ENCODE measurements around the gene EPHA2.

EPHA2 gene

GRCh38 chr1:16148329-16149092 is 7.4 kb downstream of the EPHA2 start:
- DNase-seq (no peak), ATAC-seq (ENCODE audit: insufficient read depth, low read depth) (no peak)
- no peaks in the 10 kb centered on the region for H3K79me2 ChIP-seq (ENCODE audit: insufficient read depth, low read length)
- H3K36me3 ChIP-seq (ENCODE audit: insufficient read depth, low read length) = no peaks in the 10 kb centered on the region
- no peak overlapping the region for H2AFZ ChIP-seq (ENCODE audit: low read depth, low read length)
- peaks cover 37% of the 10 kb centered on the region for H4K20me1 ChIP-seq (ENCODE audit: insufficient read depth, low read length)
- H3K27me3 ChIP-seq (ENCODE audit: insufficient read depth, low read length, poor library complexity) = no peaks in the 10 kb centered on the region
- H3K9ac ChIP-seq (ENCODE audit: low read depth, low read length) = no peak overlapping the region
- TF ChIP-seq CTCF (IDR thresholded peaks at IDR 0.05; ENCODE audit: borderline replicate concordance, extremely low read depth, low read length, poor library complexity, severe bottlenecking) = no peak
- TF ChIP-seq EZH2 (IDR thresholded peaks at IDR 0.05; ENCODE audit: borderline replicate concordance, low read depth, low read length, severe bottlenecking) = no peak
- no peaks in the 10 kb centered on the region for H3K9me3 ChIP-seq (ENCODE audit: insufficient read depth, low read length, severe bottlenecking)
- peaks cover 16% of the 10 kb centered on the region for H3K4me1 ChIP-seq (ENCODE audit: insufficient read depth, low read length)
- H3K4me2 ChIP-seq (ENCODE audit: insufficient read depth, low read length) = no peak overlapping the region
- H3K27ac ChIP-seq (ENCODE audit: low read length) = no peak overlapping the region
- no peak overlapping the region for H3K4me3 ChIP-seq (ENCODE audit: low read depth in 1 of 2, low read length in 2 of 2)

- TF ChIP-seq CTCF (IDR thresholded peaks at IDR 0.05; ENCODE audit: borderline replicate concordance, extremely low read depth, low read length, poor library complexity, severe bottlenecking) (no peak), EZH2 (IDR thresholded peaks at IDR 0.05; ENCODE audit: borderline replicate concordance, low read depth, low read length, severe bottlenecking) (no peak)
- H2AFZ ChIP-seq (ENCODE audit: low read depth, low read length) = no peak overlapping the region
- peaks cover 33% of the 10 kb centered on the region for H4K20me1 ChIP-seq (ENCODE audit: insufficient read depth, low read length)
- H3K9ac ChIP-seq (ENCODE audit: low read depth, low read length) = no peak overlapping the region
- no peaks in the 10 kb centered on the region for H3K36me3 ChIP-seq (ENCODE audit: insufficient read depth, low read length)
- H3K4me1 ChIP-seq (ENCODE audit: insufficient read depth, low read length) = peaks cover 16% of the 10 kb centered on the region
- ATAC-seq (ENCODE audit: insufficient read depth, low read depth) (no peak), DNase-seq (no peak)
- no peak overlapping the region for H3K4me3 ChIP-seq (ENCODE audit: low read depth in 1 of 2, low read length in 2 of 2)
- no peak overlapping the region for H3K27ac ChIP-seq (ENCODE audit: low read length)
- no peaks in the 10 kb centered on the region for H3K79me2 ChIP-seq (ENCODE audit: insufficient read depth, low read length)
- H3K9me3 ChIP-seq (ENCODE audit: insufficient read depth, low read length, severe bottlenecking) = no peaks in the 10 kb centered on the region
- H3K4me2 ChIP-seq (ENCODE audit: insufficient read depth, low read length) = no peak overlapping the region
- H3K27me3 ChIP-seq (ENCODE audit: insufficient read depth, low read length, poor library complexity) = no peaks in the 10 kb centered on the region
Measured at GRCh38 chr1:16147156-16147926, 8.5 kb downstream of the EPHA2 start.

- H3K27ac ChIP-seq (ENCODE audit: low read length) = no peak overlapping the region
- DNase-seq (no peak), ATAC-seq (ENCODE audit: insufficient read depth, low read depth) (no peak)
- peaks cover 4% of the 10 kb centered on the region for H3K27me3 ChIP-seq (ENCODE audit: insufficient read depth, low read length, poor library complexity)
- peaks cover 31% of the 10 kb centered on the region for H4K20me1 ChIP-seq (ENCODE audit: insufficient read depth, low read length)
- H3K9ac ChIP-seq (ENCODE audit: low read depth, low read length) = no peak overlapping the region
- H3K36me3 ChIP-seq (ENCODE audit: insufficient read depth, low read length) = no peaks in the 10 kb centered on the region
- H3K4me1 ChIP-seq (ENCODE audit: insufficient read depth, low read length) = peaks cover 15% of the 10 kb centered on the region
- H3K9me3 ChIP-seq (ENCODE audit: insufficient read depth, low read length, severe bottlenecking) = no peaks in the 10 kb centered on the region
- no peak overlapping the region for H3K4me3 ChIP-seq (ENCODE audit: low read depth in 1 of 2, low read length in 2 of 2)
- no peak overlapping the region for H2AFZ ChIP-seq (ENCODE audit: low read depth, low read length)
- no peaks in the 10 kb centered on the region for H3K79me2 ChIP-seq (ENCODE audit: insufficient read depth, low read length)
- TF ChIP-seq CTCF (IDR thresholded peaks at IDR 0.05; ENCODE audit: borderline replicate concordance, extremely low read depth, low read length, poor library complexity, severe bottlenecking) = no peak
- H3K4me2 ChIP-seq (ENCODE audit: insufficient read depth, low read length) = no peak overlapping the region
Measured at GRCh38 chr1:16146279-16147155, 9.4 kb downstream of the EPHA2 start.

Measured in DND-41 (cell line).